HG02588 (cell line): ENCODE results near the gene CTDSPL.
"Not testable (repeated sequence)": the region's sequence is repeated elsewhere in the genome, so short reads cannot be mapped to it uniquely, and the experiment has no call there.

Experiments
- ATAC-seq: cut with Tn5 transposase; IDR thresholded peaks from one replicate; pipeline ENCODE4 v1.9.1; 2021; ENCODE audit warnings: mild to moderate bottlenecking, moderate library complexity; ENCODE audit not compliant: unreplicated experiment

The CTDSPL gene

GRCh38 chr3:37984051-37984450 is 122.4 kb downstream of the CTDSPL start:
- ATAC-seq: no peak

- no peak for ATAC-seq
Measured at GRCh38 chr3:37984596-37984995, 122.9 kb downstream of the CTDSPL start.

- ATAC-seq: no peak
Measured at GRCh38 chr3:37985637-37986320, 124.1 kb downstream of the CTDSPL start.

- ATAC-seq: no peak
Measured at GRCh38 chr3:37986479-37987314, 125.0 kb downstream of the CTDSPL start.

GRCh38 chr3:37987315-37987697 is 125.6 kb downstream of the CTDSPL start:
- ATAC-seq: no peak

GRCh38 chr3:37987751-37988179 is 126.1 kb downstream of the CTDSPL start:
- ATAC-seq: no peak

- not testable (repeated sequence) for ATAC-seq
Measured at GRCh38 chr3:37988376-37988775, 126.7 kb downstream of the CTDSPL start.

GRCh38 chr3:37988931-37989525 is 127.3 kb downstream of the CTDSPL start:
- ATAC-seq: no peak

GRCh38 chr3:37989821-37990480 is 128.3 kb downstream of the CTDSPL start:
- ATAC-seq: no peak

- no peak for ATAC-seq
Measured at GRCh38 chr3:37990527-37990926, 128.8 kb downstream of the CTDSPL start, which contains the start of gene VILL. Gene VILL (plus strand): TSS chr3:37990786. CDS start chr3:37993673, 2,887 bp downstream.

- ATAC-seq: no peak
Measured at GRCh38 chr3:37991109-37991508, 129.4 kb downstream of the CTDSPL start.

GRCh38 chr3:37991823-37992222 is 130.1 kb downstream of the CTDSPL start:
- no peak for ATAC-seq

- ATAC-seq: no peak
Measured at GRCh38 chr3:37992271-37993066, 130.8 kb downstream of the CTDSPL start.

- no peak for ATAC-seq
Measured at GRCh38 chr3:37993067-37993455, 131.4 kb downstream of the CTDSPL start.

GRCh38 chr3:37993460-37993819 is 131.8 kb downstream of the CTDSPL start:
- no peak for ATAC-seq

- peak; percentile 57 for ATAC-seq
Measured at GRCh38 chr3:37993820-37994638, 132.3 kb downstream of the CTDSPL start.

- ATAC-seq: no peak
Measured at GRCh38 chr3:37994639-37994972, 132.9 kb downstream of the CTDSPL start.

- no peak for ATAC-seq
Measured at GRCh38 chr3:37995652-37996641, 134.3 kb downstream of the CTDSPL start.
